GM12801 (cell line): Measurements from ENCODE around the gene LMCD1.

ENCODE experiments used
- TF ChIP-seq, protein P1 (sequence below): IDR thresholded peaks from one replicate; pipeline ENCODE4 v1.5.1; 2011; ENCODE audit warnings: control low read depth; ENCODE audit not compliant: insufficient read length; ENCODE audit errors: extremely low read depth

Gene LMCD1

DNA sequence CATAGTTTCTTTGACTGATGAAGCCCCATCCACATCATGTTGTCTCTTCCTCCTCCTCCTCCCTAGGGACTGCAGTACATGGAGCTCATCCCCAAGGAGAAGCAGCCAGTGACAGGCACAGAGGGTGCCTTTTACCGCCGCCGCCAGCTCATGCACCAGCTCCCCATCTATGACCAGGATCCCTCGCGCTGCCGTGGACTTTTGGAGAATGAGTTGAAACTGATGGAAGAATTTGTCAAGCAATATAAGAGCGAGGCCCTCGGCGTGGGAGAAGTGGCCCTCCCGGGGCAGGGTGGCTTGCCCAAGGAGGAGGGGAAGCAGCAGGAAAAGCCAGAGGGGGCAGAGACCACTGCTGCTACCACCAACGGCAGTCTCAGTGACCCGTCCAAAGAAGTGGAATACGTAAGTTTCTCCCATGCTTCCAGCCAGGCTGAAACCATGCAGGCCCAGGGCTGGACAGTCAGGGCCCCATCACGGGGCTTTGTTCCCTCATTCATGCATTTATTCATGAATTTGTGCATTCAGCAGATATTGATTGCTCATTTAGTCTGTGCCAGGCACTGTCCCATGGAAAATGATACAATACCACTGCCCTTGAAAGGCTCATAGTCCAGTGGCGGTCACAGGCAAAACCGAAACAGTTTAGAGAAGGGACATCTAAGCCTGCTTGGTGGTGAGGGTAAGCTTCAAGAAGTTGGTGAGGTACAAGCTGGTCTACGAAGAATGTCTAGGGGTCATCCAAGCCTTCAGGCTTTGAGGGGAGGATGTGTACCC, 47.1 kb downstream of the LMCD1 start:
- TF ChIP-seq, protein P1, sequence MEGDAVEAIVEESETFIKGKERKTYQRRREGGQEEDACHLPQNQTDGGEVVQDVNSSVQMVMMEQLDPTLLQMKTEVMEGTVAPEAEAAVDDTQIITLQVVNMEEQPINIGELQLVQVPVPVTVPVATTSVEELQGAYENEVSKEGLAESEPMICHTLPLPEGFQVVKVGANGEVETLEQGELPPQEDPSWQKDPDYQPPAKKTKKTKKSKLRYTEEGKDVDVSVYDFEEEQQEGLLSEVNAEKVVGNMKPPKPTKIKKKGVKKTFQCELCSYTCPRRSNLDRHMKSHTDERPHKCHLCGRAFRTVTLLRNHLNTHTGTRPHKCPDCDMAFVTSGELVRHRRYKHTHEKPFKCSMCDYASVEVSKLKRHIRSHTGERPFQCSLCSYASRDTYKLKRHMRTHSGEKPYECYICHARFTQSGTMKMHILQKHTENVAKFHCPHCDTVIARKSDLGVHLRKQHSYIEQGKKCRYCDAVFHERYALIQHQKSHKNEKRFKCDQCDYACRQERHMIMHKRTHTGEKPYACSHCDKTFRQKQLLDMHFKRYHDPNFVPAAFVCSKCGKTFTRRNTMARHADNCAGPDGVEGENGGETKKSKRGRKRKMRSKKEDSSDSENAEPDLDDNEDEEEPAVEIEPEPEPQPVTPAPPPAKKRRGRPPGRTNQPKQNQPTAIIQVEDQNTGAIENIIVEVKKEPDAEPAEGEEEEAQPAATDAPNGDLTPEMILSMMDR, result no peak

DNA sequence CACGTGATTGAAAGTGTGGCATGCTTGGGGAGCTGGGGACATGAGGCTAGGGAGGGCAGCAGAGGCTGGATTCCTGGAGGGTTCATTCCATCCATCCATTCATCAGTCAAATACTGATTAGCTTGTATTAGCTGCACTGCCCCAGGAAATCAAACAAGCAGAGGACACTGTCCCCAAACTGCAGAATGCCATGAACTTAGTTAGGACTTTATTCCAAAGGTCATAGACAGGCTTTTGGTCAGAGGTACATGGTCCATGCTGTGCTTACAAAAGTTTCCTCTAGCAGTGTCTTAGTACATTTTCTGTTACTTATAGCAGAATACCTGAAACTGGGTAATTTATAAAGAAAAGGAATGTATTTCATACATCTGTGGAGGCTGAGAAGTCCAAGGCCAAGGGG, 47.7 kb downstream of the LMCD1 start:
- TF ChIP-seq, protein P1, result no peak

DNA sequence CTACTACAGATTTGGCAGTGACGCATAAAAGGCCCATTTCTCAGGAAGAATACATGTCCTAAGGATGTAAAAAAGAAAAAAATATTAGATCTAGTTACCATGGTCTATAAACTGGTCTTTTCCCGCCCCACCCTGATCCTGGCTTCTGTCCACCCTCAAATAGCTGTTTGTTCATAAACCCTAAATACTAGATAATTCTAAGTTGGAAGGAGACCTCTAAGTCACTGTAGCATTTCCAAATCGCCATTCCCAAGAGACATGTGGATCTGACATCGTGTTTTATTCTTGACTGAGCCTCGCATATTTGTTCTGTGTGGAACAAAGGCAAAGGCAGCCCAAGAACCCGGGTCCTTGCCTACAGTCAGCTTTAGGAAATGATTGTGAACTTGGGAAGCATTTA, 49.0 kb downstream of the LMCD1 start:
- TF ChIP-seq, protein P1, result no peak

DNA sequence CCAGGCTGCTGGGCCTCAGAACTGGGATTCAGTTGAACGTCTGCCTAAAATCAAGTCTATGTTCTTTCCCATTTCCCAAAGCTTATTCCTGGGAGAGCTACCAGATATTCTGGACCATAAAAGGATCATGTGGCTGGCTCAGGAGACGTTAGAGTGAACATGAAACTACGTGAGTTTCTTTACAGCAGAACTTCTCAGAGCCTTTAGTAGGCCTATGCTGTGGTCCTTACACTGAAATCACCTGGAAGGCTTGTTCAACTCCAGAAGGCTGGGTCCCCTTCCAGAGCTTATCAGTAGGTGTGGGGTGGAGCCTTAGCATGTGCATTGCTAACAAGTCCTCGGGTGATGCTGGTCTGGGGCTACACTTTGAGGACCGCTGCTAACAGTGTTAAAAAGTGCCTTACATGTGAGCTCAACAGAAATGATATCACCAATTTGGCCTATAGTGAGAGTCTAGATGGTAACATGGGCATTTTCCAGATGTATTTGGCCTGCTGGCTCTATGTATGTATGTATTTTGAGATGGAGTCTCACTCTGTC, 50.7 kb downstream of the LMCD1 start:
- TF ChIP-seq, protein P1, result no peak

DNA sequence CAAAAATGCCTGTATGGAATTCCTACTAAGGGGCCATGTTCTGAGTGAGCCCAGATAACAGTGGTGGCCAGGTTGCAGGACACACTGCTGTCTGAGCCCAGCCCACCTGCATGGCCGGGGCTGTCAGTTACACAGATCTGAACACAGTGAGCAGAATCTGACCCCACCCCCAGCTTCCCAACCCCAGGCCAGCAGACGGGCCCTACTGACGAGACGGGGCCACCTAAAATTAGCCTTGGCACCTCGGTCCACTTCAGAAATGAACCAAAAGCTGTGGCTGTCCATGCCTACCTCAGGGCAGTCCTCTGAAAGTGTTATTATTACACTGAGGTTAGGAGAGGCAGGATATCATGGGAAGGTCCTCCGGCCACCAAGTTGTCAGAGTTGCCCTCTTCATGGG, 51.8 kb downstream of the LMCD1 start:
- TF ChIP-seq, protein P1, result no peak

DNA sequence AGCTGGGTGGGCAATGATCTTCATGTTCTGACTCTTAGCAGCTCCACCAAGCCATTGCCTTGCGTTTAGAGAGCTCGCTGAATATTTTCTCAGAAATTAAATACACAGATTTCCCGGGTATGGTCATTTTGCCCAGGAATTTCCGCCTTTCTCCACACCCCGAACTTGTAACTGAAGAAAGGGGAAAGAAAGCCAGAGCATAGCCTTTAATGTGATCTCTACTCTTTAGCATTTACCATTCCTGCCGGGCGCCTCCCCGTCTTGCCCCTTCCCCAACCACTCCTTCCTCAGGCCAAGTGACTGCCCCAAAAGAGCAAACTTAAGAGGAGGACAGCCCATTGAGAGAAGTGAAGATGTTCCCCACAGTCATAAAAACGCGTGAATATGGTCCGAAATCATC, 53.1 kb downstream of the LMCD1 start:
- TF ChIP-seq, protein P1, result no peak

DNA sequence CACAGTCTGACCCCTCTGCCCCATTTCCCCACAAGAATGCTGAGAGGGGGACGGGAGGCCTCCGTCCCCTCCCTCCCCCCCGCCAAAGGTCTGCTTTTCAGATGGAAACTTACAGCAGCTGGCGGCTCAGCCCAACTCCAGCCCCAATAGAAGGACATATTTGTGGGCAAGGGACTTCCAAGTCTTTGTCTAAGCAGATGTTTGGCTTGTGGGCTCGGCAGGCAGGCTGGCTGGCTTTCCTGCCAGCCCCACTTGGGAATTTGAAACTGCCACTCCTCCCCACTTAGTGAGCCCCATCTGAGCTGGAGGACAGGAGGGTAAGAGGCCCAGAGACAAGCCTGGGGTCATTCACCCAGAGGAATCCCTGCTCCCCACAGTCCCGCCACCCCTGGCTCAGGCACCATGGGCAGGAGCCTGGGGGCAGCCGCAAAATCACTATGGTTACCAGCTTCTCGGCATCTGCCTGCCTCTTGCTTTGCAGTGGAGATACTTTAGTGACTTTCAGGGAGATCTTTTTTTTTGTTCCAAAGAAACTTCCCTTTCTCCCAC, 53.6 kb downstream of the LMCD1 start:
- TF ChIP-seq, protein P1, result no peak
